Measurements from ENCODE around the gene APOO. TPM values are rescaled to one million over a fixed set of nuclear protein-coding genes. Genes with fewer than 3 reads are reported as not detected.

APOO gene
- total RNA-seq, 1 experiment from 2014 or later = 95.3 TPM

- H2BK15ac ChIP-seq (ENCODE audit: low read depth, low read length) = no peak overlapping the region
- no peak overlapping the region for H4K8ac ChIP-seq (replicated peaks; ENCODE audit: insufficient read length, low read depth, low read length)
- H3K56ac ChIP-seq (ENCODE audit: insufficient read length, low read depth, low read length) = no peak overlapping the region
- Mint-ChIP-seq H3K36me3 (ENCODE audit: insufficient read depth in 1 of 3, low read depth in 3 of 3) (peaks cover 8 to 24% (median 21%) of the 10 kb centered on the region in 3 experiments; a peak in 6 of 7 replicates), H3K27ac (no peak overlapping the region), H3K9me3 (no peaks in the 10 kb centered on the region), H3K4me3 (no peak overlapping the region), H3K27me3 (ENCODE audit: low read depth) (no peaks in the 10 kb centered on the region), H3K4me1 (peaks cover 15 to 21% of the 10 kb centered on the region in 2 experiments)
- no peaks in the 10 kb centered on the region for H4K20me1 ChIP-seq (ENCODE audit: control insufficient read depth, insufficient read depth, insufficient read length)
- H3K79me2 ChIP-seq (ENCODE audit: insufficient read depth, low read length) = no peaks in the 10 kb centered on the region
- no peak overlapping the region for H3K9ac ChIP-seq (ENCODE audit: extremely low read depth, insufficient read length, low read length)
- H3K27me3 ChIP-seq (ENCODE audit: insufficient read depth, low read length) = no peaks in the 10 kb centered on the region
- H2AK5ac ChIP-seq (ENCODE audit: insufficient read length, low read length) = no peak overlapping the region
- H2BK120ac ChIP-seq (ENCODE audit: low read depth, low read length, poor library complexity, severe bottlenecking) = no peak overlapping the region
- H3K9me3 ChIP-seq (ENCODE audit: control insufficient read depth, low read depth, low read length) = no peaks in the 10 kb centered on the region
- H2BK5ac ChIP-seq (ENCODE audit: insufficient read length, low read length) = no peak overlapping the region
- H3K18ac ChIP-seq (ENCODE audit: insufficient read length, low read depth, low read length) = no peak overlapping the region
- H3K14ac ChIP-seq (ENCODE audit: insufficient read depth, low read length) = no peak overlapping the region
- H3K23ac ChIP-seq (ENCODE audit: insufficient read length, low read depth, low read length) = no peak overlapping the region
- H3T11ph ChIP-seq (ENCODE audit: low read length) = no peak overlapping the region
- H4K5ac ChIP-seq (ENCODE audit: insufficient read length, low read depth, low read length) = no peak overlapping the region
- no peak overlapping the region for H4K91ac ChIP-seq (ENCODE audit: insufficient read length, low read depth, low read length)
- no peak overlapping the region for H2BK20ac ChIP-seq (ENCODE audit: low read depth, low read length, poor library complexity, severe bottlenecking)
- no peak overlapping the region for H2AFZ ChIP-seq (ENCODE audit: low read length)
- no peak for TF ChIP-seq CTCF (conservative IDR thresholded peaks at IDR 0.05)
- no CpG with 5 or more reads among the region's 4 CpGs for WGBS (ENCODE audit: extremely low coverage, insufficient read length, low lambda C conversion rate)
- no peaks in the 10 kb centered on the region for H3K79me1 ChIP-seq (ENCODE audit: insufficient read depth, low read depth, low read length, poor library complexity, severe bottlenecking)
- no peak overlapping the region for H3K27ac ChIP-seq (ENCODE audit: insufficient read length, low read depth, low read length)
- H3K4ac ChIP-seq (ENCODE audit: low read depth, low read length) = no peak overlapping the region
- DNase-seq = no peak
- H2BK12ac ChIP-seq (ENCODE audit: insufficient read length, low read depth, low read length) = no peak overlapping the region
- no peak overlapping the region for H3K4me2 ChIP-seq (ENCODE audit: insufficient read depth, insufficient read length, low read length)
- H3K4me1 ChIP-seq (ENCODE audit: insufficient read depth, low read length) = no peaks in the 10 kb centered on the region; the same call in 1 of the 2 replicates
- H3K23me2 ChIP-seq (ENCODE audit: insufficient read length, low read depth, low read length, poor library complexity, severe bottlenecking) = no peaks in the 10 kb centered on the region
These were observed 118.8 kb downstream of the APOO start for GRCh38 chrX:23788946-23789345.

All from H9 (cell line).